Measurements from ENCODE around the gene RASL10A.
A peak's percentile ranks its signal among the peaks of the same experiment; 100 is the strongest.
"Not testable (repeated sequence)": the region's sequence is repeated elsewhere in the genome, so short reads cannot be mapped to it uniquely, and the experiment has no call there.

Gene RASL10A

DNA sequence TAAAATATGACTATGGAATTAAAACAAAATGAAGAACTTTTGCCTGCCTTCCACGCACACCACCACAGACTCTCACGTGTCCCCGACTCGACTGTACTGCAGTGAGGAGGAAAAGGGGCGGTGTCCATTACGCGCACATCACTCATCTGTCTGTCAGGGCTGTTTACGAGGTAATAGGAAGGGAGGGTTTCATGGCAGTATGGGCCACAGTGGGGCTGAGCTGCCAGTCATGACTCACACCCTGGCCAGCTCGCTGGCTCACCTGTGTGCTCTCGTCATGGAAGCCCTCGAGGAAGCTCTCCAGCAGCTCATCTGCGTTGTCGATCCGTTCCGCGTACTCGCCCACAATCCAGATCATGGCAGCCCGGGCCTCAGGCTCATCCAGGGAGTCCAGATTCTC lies 33.5 kb upstream of the RASL10A start:
- H3K4me1 ChIP-seq, result peaks cover 17 to 26% (median 23%) of the 10 kb centered on the region in 10 experiments
- H3K4me3 ChIP-seq, result no peak overlapping the region
- TF ChIP-seq Cebpa-rat (IDR thresholded peaks at IDR 0.05), result no peak
- H3K27me3 ChIP-seq, result 0 out of 22 replicates have a peak, but pooled peaks cover 0 to under 1% (median 0%) of the 10 kb centered on the region in 11 experiments
- no peak overlapping the region for H3K27ac ChIP-seq
- no peak overlapping the region for H3K4me2 ChIP-seq
- H3K9me3 ChIP-seq (replicated peaks in 1 of 11), result no peaks in the 10 kb centered on the region
- H3K36me3 ChIP-seq, result peaks cover 82 to 100% (median 92%) of the 10 kb centered on the region in 11 experiments
- H3K9ac ChIP-seq, result no peak overlapping the region
- peaks cover 18 to 99% (median 35%) of the 10 kb centered on the region in 11 experiments for H4K20me1 ChIP-seq

DNA sequence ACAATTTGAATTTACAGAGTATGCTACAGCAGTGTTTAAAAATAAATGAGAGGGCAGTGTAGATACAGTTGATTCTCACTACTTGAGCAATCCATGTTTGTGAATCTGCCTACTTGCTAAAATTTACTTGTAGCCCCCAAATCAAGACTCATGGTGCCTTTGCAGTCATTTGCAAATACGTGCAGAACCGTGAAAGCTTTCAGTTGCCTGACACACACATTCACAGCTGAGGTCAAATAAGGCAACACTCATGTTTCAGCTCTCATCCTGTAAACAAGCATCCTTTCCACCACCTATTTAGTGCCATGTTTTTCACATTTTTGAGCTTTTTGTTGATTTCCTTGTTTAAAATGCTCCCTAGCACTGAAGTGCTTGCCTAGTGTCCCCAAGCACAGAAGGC lies 32.5 kb upstream of the RASL10A start:
- peaks cover 10 to 99% (median 35%) of the 10 kb centered on the region in 11 experiments for H4K20me1 ChIP-seq
- H3K9ac ChIP-seq, result no peak overlapping the region
- peaks cover 83 to 100% (median 95%) of the 10 kb centered on the region in 11 experiments for H3K36me3 ChIP-seq
- no peak overlapping the region for H3K27ac ChIP-seq
- no peak for TF ChIP-seq Cebpa-rat (IDR thresholded peaks at IDR 0.05)
- H3K27me3 ChIP-seq, result no peaks in the 10 kb centered on the region
- no peaks in the 10 kb centered on the region for H3K9me3 ChIP-seq (replicated peaks in 1 of 11)
- H3K4me3 ChIP-seq, result no peak overlapping the region
- H3K4me1 ChIP-seq, result peaks cover 17 to 26% (median 23%) of the 10 kb centered on the region in 10 experiments
- no peak overlapping the region for H3K4me2 ChIP-seq

DNA sequence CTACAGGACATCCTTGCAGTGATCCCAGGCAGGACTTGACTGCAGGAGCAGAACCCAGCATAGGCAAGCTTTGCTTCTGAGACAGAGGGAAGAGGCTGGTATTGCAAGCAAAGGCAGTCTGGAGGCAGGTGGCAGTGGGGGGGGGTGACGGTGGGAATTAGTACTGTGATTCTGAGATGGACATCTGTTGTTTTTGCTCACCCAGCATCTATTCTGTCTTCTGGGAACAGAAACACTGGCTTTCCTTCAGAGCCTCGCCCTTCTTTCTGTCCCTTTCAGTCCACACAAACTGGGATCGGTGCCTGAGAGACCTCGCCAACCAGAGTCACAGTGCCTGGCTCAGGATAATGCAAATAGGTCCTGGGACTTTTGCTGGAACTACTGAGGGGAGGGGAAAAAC lies 31.2 kb upstream of the RASL10A start:
- no peak overlapping the region for H3K4me2 ChIP-seq
- H3K36me3 ChIP-seq, result peaks cover 72 to 100% (median 88%) of the 10 kb centered on the region in 11 experiments

DNA sequence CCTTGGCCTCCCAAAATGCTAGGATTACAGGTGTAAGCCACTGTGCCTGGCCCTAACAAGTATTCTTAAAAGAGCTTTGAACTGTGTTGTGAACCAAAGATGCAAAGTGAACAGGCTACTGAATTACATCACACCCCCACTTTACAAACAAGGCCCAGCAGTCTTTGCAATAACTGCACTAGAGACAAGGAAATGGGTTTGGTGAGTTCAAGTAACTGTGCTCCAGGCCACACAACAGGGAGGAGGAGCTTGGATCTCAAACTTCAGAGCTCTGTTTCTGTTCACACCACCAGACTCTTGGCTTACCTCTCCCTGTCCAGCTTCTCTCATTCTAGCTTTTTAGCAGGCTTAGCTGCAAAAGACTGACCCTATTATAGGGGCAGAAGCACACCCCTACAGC lies 30.4 kb upstream of the RASL10A start:
- H3K4me1 ChIP-seq, result peaks cover 23 to 38% (median 34%) of the 10 kb centered on the region in 10 experiments
- H4K20me1 ChIP-seq, result peaks cover 0 to 99% (median 34%) of the 10 kb centered on the region in 11 experiments; a peak in 20 of 22 replicates
- no peak for TF ChIP-seq Cebpa-rat (IDR thresholded peaks at IDR 0.05)
- H3K4me3 ChIP-seq, result no peak overlapping the region
- H3K27me3 ChIP-seq, result no peaks in the 10 kb centered on the region
- H3K9me3 ChIP-seq (replicated peaks in 1 of 11), result no peaks in the 10 kb centered on the region
- peaks cover 72 to 100% (median 88%) of the 10 kb centered on the region in 11 experiments for H3K36me3 ChIP-seq
- H3K9ac ChIP-seq, result no peak overlapping the region
- no peak overlapping the region for H3K4me2 ChIP-seq
- H3K27ac ChIP-seq, result no peak overlapping the region

More for the DNA sequence above, 31.2 kb upstream of the RASL10A start:
- Histone ChIP-seq H3K27me3 (no peaks in the 10 kb centered on the region), H3K9ac (peak overlapping the region in 1 of 11 experiments; percentile 14; a peak in 1 of 22 replicates), H3K27ac (no peak overlapping the region), H4K20me1 (peaks cover 0 to 99% (median 34%) of the 10 kb centered on the region in 11 experiments; a peak in 20 of 22 replicates), H3K4me1 (peaks cover 23 to 32% (median 28%) of the 10 kb centered on the region in 10 experiments), H3K9me3 (replicated peaks in 1 of 11) (no peaks in the 10 kb centered on the region), H3K4me3 (no peak overlapping the region)
- TF ChIP-seq Cebpa-rat (IDR thresholded peaks at IDR 0.05), result no peak

DNA sequence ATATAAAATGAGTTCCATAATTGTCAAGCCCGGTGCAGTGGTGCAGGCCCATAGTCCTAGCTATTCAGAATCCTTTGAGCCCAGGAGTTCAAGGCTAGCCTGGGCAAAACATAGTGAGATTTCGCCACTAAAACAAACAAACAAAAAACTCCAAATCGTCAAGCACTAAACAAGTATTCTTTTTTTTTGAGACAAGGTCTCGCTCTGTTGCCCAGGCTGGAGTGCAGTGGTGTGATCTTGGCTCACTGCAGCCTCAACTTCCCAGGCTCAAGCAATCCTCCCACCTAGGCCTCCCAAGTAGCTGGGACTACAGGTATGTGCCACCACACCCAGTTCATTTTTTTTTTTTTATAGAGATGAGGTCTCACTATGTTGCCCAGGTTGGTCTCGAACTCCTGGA lies 29.4 kb upstream of the RASL10A start:
- H3K36me3 ChIP-seq, result peaks cover 72 to 100% (median 88%) of the 10 kb centered on the region in 11 experiments

DNA sequence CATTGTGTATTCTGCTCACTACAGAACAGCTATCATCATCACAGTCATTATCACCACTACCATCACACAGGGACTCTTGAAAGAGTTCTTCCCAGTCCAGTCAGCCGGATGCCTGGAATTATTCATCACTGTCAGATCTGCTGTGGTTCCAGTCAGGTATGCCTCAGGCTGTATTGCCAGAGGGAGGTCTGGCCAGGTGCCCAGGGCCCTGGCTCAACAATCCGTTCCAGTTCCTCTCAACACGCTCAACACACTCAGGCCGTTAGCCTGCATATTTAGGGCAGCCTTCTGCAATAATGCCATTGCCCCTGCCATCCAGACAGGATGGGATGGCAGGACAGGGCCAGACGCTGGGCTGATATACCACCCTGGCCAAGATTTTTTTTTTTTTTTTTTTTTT lies 28.6 kb upstream of the RASL10A start:
- H3K9me3 ChIP-seq (replicated peaks in 1 of 11), result no peaks in the 10 kb centered on the region
- H3K4me1 ChIP-seq, result peaks cover 23 to 56% (median 52%) of the 10 kb centered on the region in 10 experiments
- H4K20me1 ChIP-seq, result peaks cover 0 to 99% (median 41%) of the 10 kb centered on the region in 11 experiments; a peak in 20 of 22 replicates
- no peak overlapping the region for H3K9ac ChIP-seq
- peak overlapping the region in 8 of 11 experiments; percentile 55 to 87 (median 76); a peak in 14 of 22 replicates for H3K4me2 ChIP-seq
- H3K27ac ChIP-seq, result no peak overlapping the region
- no peak for TF ChIP-seq Cebpa-rat (IDR thresholded peaks at IDR 0.05)
- H3K4me3 ChIP-seq, result no peak overlapping the region
- peaks cover 72 to 100% (median 88%) of the 10 kb centered on the region in 11 experiments for H3K36me3 ChIP-seq
- H3K27me3 ChIP-seq, result no peaks in the 10 kb centered on the region

More for the DNA sequence above, 29.4 kb upstream of the RASL10A start:
- H3K4me3 ChIP-seq; H3K27ac ChIP-seq; H3K27me3 ChIP-seq; H3K9me3 ChIP-seq (replicated peaks in 1 of 11); H3K9ac ChIP-seq: not testable (repeated sequence)
- peak overlapping the region in 1 of 11 experiments; percentile 81; a peak in 2 of 22 replicates for H3K4me2 ChIP-seq
- peaks cover 23 to 48% (median 44%) of the 10 kb centered on the region in 10 experiments for H3K4me1 ChIP-seq
- H4K20me1 ChIP-seq, result peaks cover 0 to 99% (median 35%) of the 10 kb centered on the region in 11 experiments; a peak in 20 of 22 replicates

DNA sequence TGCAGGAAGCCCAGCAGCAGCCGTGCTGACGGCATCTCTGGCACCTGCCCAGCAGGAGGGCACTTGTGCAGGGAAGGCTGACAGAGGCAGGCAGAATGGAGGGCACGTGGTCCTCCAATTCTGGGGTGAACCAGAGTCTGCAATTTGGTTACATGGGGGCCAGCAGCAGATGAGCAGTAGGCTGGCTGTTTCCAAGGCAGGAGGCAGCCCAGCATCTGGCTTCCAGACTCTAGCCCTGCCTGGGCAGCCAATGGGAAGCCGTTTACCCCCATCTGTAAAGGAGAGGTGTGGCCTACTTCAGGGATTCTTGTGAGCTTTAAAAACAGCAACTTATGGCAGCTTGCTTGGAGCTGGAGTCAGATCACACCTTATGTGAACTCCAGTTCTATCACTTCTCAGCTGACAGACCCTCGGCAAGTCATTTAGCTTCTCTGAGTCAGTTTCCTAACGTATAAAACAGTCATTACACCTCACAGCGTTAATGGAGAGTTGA lies 27.9 kb upstream of the RASL10A start:
- peaks cover 29 to 63% (median 58%) of the 10 kb centered on the region in 10 experiments for H3K4me1 ChIP-seq
- no peak for TF ChIP-seq Cebpa-rat (IDR thresholded peaks at IDR 0.05)
- peaks cover 72 to 100% (median 88%) of the 10 kb centered on the region in 11 experiments for H3K36me3 ChIP-seq
- H3K27me3 ChIP-seq, result no peaks in the 10 kb centered on the region
- peak overlapping the region in 4 of 11 experiments; percentile 63 to 72 (median 70); a peak in 7 of 22 replicates for H3K27ac ChIP-seq
- H3K4me3 ChIP-seq, result no peak overlapping the region
- H3K9me3 ChIP-seq (replicated peaks in 1 of 11), result no peaks in the 10 kb centered on the region
- H3K9ac ChIP-seq, result peak overlapping the region in 4 of 11 experiments; percentile 20 to 66 (median 48); a peak in 7 of 22 replicates
- H4K20me1 ChIP-seq, result peaks cover 0 to 100% (median 41%) of the 10 kb centered on the region in 11 experiments; a peak in 20 of 22 replicates
- peak overlapping the region; percentile 30 to 87 (median 71) for H3K4me2 ChIP-seq

DNA sequence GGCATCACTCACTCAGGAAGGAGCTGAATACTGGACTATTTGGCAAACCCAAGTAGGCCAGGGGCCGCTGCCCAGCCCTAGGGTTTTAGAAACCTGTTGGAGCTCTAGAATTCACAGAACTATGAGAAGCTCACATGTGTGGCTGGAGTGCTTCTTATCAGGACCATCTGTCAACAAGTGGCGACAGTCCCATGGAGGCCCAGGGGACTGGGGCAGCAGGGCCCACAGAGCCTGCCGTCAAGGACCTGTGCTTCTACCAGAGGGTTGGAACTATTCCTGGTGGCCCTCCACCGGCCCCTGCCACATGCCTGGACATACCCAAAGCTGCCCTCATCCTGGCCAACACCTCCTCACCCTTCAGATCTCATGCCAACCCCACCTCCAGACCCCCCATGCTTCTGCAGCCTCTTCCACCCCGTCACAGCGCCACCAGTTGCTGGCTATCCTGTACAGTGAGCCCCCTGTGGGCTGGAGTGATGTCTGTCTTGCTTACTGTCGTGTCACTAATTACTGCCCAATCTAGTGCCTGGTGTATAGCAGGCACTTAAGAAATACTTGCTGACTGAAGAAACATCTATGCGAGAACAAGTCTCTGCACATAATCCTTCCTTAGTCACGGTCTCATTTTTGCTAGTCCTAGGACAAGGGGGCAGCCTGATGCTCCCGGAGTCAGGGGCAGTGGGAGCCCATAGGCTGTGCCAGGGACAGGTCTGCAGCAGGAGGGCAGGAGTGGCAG lies 27.2 kb upstream of the RASL10A start:
- no peak for TF ChIP-seq Cebpa-rat (IDR thresholded peaks at IDR 0.05)
- Histone ChIP-seq H4K20me1 (peaks cover 0 to 100% (median 41%) of the 10 kb centered on the region in 11 experiments; a peak in 20 of 22 replicates), H3K27ac (peak overlapping the region in 7 of 11 experiments; percentile 26 to 72 (median 63); a peak in 14 of 22 replicates), H3K36me3 (peaks cover 71 to 100% (median 85%) of the 10 kb centered on the region in 11 experiments), H3K9me3 (replicated peaks in 1 of 11) (no peaks in the 10 kb centered on the region), H3K4me1 (peaks cover 36 to 69% (median 64%) of the 10 kb centered on the region in 10 experiments), H3K27me3 (no peaks in the 10 kb centered on the region), H3K4me2 (peak overlapping the region; percentile 30 to 87 (median 71)), H3K4me3 (no peak overlapping the region), H3K9ac (peak overlapping the region in 7 of 11 experiments; percentile 7 to 66 (median 43); a peak in 11 of 22 replicates)

DNA sequence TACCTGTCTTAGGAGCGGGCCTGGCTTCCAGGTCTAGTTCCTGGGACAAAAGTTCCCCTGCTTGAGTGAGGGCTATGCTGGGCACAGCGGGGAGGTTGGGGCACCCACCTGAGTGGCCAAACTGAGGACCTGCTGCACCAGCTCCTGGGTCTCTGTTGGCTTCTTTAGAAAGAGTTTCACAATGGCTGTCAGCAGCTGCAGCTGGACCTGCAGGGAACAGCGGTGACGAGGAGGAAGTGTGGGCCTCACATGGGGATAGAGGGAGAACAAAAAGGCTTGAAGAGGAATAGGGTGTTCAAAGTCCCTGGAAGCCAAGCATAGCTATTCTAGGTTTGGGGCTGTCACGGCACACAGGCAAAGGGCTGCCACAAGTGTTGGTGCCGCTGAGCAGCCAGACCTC lies 26.7 kb upstream of the RASL10A start:
- Histone ChIP-seq H3K4me2 (peak overlapping the region; percentile 30 to 87 (median 71); a peak in 21 of 22 replicates), H3K27ac (peak overlapping the region in 7 of 11 experiments; percentile 26 to 72 (median 63); a peak in 13 of 22 replicates), H3K9ac (peak overlapping the region in 7 of 11 experiments; percentile 7 to 66 (median 43); a peak in 10 of 22 replicates), H3K36me3 (peaks cover 65 to 100% (median 82%) of the 10 kb centered on the region in 11 experiments), H4K20me1 (peaks cover 0 to 100% (median 47%) of the 10 kb centered on the region in 11 experiments; a peak in 20 of 22 replicates), H3K4me1 (peaks cover 41 to 75% (median 70%) of the 10 kb centered on the region in 10 experiments), H3K27me3 (no peaks in the 10 kb centered on the region), H3K9me3 (replicated peaks in 1 of 11) (no peaks in the 10 kb centered on the region), H3K4me3 (no peak overlapping the region)
- peak in 3 of 11 experiments; percentile 22 to 72 (median 59); a peak in 3 of 22 replicates for TF ChIP-seq Cebpa-rat (IDR thresholded peaks at IDR 0.05)

Data from BLaER1 treated with 17β-estradiol and CSF1 and Interleukin-3, amounts not matched to agents 10 nM and 100 nM (cell line).